Stimulated activated CD8-positive, alpha-beta memory T cell treated with anti-CD3 and anti-CD28 coated beads, Interleukin-2, amount 100 ng/mL, for 48 hours (primary cell): ENCODE results near the gene ATP1B3.
"Not testable (repeated sequence)": the region's sequence is repeated elsewhere in the genome, so short reads cannot be mapped to it uniquely, and the experiment has no call there.

Experiments used
- DNase-seq, 2 donors: peaks; one replicate each; pipeline ENCODE4 v3.0.0-alpha.2; 2020; ENCODE audit warnings: low read depth in 2 of 2

Gene ATP1B3

DNA sequence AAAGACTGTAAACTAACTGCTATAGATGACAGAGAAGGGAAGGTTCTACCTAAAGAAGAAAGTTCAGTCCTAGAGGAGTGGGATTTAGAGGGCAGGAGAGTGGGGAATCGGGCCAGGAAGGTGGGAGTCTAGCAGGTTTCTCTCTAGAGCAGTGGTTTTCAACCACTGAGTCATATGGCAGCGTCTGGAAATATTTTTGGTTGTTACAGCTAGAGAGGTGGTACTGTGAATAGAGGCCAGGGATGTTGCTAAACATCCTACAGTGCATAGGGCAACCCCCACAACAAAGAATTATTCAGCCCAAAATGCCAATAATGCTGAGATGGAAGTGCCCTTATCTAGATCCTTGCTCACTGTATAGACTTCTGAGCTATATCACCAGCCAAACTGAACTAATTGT, 28.7 kb downstream of the ATP1B3 start:
- no peak for DNase-seq

DNA sequence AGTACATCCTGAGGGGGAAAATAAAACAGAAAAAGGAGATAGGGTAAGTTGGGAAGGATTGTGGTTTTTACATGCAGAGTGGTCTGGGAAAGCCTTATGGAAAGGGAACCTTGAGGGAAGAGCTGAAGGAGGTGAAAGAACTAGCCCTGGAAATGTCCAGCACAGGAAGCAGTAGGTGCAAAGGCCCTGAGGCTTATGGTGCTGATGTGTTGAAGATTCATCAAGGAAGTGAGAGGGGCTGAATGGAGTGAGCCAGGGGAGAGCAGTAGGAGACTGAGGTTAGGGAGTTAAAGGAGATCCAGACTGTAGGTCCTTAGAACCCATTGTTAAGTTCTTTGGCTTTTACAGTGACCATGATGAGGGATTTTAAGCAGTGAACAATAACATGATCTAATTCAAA, 33.0 kb downstream of the ATP1B3 start:
- no peak for DNase-seq

DNA sequence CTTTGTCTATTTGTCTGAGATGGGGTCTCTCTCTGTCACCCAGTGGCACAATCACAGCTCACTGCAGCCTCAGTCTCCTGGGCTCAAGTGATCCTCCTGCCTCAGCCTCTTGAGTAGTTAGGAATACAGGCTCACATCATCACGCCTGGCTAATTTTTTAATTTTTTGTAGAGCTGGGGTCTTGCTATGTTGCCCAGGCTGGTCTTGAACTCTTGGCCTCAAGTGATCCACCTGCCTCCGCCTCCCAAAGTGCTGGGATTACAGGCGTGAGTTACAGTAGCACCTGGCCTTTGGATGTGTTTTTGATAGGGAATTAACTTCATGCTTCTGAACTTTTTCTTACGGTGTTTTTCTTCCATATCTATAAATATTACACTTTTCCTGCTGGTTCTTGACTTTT, 33.5 kb downstream of the ATP1B3 start:
- DNase-seq = not testable (repeated sequence)

DNA sequence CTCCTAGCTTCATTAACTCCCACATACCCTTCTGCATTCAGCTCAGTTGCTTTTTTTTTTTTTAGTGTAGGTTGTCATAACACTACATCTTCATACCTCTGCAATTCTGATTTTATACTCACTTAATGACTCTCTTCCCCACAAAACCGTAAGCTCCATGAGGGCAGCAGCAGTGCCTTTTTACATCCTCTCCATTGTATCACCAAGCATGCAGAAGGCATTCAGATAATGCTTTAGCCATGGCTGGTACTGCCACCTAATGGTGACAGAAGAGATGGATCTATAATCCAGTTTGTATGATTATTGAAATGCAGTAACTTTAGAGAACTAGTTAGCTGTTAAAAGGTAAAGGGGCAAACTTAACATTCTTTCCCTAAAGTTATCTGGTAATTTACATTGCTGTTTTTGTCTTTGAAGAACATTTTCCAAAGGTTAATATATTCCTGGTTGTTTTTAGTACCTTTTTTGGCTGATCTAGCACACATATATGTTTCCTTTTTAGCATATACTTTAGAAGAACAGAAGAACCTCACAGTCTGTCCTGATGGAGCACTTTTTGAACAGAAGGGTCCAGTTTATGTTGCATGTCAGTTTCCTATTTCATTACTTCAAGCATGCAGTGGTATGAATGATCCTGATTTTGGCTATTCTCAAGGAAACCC, 36.8 kb downstream of the ATP1B3 start:
- DNase-seq = no peak

DNA sequence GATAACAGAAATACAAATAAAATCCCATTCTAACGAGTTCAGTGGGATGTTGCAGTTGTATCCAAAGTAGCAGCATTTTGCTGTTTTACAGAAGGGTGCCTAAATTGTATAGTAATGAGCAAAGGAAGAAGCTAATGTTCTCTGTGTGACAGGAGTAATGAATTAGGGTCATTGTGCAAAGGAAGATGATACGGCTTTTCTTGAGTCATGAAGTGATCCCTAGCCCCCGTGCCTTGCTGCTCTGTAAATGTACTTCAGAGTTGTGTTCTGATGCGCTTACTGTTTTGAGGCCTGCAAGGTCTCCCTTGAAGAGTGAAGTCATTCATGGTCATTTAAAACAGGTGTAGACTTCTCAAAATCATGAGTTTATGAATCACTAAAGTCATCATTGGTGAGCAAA, 37.9 kb downstream of the ATP1B3 start:
- DNase-seq = no peak

DNA sequence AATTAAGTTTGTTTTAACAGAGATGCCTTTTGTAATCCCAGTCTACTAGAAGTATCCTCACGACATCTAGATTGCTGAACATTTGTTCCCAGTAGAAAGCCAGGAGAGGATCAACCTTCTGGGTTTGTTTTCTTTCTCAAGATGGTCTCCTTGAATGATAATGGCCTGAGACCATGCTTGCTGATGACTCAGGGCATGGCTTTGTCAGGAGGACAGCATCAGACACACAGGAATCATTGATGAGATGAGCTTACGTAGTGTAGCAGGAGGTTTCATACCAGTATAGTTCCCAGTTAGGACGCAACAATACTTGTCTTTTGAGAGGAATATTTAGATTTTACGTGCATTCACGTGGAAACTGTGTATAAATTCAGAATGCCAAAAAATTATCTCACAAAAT, 38.6 kb downstream of the ATP1B3 start:
- no peak for DNase-seq

DNA sequence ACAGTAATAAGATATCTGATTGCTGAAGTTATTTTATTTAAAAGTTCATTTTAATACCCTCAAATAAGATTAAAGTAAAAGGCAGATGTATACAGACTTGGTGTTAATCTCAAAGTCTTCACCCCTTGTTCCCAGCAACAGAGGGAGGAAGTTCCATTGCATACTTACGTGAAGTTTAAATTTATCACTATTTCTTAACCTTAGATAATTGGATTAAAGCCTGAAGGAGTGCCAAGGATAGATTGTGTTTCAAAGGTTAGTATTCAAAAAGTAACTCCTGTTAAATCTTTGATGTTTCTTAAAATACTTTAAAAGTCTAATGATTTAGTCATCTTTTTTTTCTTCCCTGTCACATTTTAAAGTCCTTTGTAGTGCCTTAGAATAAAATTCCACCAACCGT, 39.3 kb downstream of the ATP1B3 start:
- DNase-seq = no peak

DNA sequence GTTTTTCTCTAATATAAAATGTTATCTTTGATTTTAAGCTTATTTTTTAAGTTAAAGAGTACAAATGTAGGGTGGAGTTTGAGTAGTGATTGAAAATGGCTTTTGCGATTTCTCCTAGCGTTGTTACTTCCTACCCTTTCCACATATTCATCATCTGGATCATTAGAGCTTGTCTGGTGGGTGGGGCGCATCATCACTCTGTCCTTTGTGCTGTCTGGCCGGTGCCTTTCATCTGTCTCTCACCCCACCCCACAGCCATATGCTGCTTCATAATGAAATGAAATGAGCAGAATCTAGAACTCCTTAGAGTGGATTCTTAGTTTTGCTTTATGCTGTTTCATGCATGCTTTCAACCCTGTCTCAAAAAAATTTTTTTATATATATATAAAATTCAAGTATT, 44.3 kb downstream of the ATP1B3 start:
- DNase-seq = no peak

DNA sequence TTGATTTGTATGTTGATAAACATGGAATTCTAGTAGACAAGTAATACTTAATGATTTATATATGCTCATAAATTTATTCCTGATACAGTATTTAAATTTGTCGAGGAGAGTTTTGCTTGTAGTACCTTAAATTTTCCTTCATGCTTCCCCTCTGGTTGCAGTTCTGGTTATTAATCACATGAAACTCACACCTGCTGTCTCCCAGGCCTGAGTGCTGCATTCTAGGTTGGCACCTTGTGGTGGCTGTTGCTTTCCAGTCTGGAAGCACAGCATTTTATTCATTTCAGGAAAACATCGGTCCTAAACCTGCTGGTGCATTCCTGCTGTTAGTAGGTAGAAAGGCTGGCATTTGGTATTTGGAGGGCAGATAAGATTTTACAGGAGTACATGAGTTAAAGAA, 44.9 kb downstream of the ATP1B3 start:
- DNase-seq = no peak

DNA sequence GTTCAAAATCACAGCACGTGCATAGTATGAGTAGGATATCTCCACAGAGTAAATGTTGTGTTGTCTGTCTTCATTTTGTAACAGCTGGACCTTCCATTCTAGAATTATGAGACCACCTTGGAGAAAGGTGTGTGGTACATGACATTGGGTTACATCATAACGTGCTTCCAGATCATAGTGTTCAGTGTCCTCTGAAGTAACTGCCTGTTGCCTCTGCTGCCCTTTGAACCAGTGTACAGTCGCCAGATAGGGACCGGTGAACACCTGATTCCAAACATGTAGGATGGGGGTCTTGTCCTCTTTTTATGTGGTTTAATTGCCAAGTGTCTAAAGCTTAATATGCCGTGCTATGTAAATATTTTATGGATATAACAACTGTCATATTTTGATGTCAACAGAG, 49.2 kb downstream of the ATP1B3 start:
- not testable (repeated sequence) for DNase-seq

DNA sequence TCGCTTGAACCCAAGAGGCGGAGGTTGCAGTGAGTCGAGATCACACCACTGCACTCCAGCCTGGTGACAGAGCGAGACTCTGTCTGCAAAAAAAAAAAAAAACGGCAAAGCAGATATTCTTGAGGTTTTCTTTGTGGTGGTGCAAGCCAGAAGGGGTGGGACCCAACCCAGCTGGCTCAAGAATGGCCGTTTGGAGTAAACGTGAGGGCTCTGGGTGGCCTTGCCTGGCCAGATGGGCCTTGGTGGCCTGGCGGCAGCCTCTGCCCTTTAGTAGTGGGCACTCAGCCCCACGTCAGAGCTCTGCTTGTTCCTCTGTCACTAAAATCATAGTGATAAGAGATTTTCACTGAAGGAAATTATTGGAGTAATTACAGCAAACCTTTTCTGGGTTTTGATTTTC, 50.5 kb downstream of the ATP1B3 start:
- no peak for DNase-seq

DNA sequence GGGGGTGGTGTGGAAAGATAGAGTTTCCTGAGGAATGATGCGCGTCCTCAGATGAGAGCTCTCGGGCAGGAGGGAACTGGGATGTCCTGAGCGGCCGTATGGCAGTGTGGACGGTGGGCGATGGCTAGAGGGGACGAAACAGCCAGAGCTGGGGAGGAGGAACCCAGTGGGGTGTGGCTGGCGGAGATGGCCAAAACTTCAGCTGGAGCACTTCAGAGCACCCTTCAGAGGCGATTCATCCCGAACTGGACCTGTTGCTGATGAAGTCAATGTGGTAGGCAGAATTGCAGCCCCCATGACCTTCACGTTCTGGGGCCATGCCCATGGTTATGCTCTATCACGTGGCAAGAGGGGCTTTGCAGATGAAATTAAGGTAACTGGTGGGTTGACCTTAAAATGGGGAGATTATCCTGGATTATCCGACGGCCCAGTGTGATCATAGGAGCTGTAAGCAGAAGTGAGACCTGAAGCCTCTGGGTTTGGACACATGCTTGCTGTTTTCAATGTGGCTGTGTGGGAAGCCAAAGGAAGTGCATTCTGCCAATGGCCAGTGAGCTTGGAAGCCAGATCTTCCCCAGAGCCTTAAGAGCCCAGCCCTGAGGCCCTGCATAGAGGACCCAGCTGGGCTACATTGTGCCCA, 52.3 kb downstream of the ATP1B3 start:
- no peak for DNase-seq

DNA sequence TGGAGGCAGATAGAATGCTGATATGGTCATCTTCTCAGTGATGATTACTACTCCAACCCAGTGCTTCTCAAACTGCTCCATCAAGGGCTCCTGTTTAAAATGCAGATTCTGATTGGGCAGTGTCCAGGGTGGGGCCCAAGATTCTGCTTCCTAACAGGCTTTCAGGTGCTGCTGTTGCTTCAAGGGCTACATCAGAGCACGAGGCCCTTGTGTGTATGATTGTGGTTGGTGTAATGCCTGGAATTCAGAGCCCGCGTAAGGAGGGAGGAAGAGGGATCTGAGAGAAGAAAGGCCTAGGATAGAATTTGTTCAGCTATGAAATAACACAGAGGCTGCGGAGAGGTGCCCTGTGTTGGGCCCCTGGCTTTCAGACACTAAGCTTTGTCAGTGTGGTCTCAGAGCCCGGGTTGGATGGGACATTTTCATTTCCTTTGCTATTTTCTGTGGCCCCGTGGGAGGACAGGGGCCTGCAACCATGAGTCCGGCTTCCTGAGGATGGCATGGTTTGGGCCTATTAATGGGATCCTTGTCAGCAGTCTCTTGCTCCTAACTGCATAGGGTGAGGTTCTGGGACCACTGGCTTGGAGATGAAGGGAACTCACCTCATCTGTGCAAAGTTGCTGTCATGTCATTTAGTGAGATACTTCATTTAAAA, 53.0 kb downstream of the ATP1B3 start:
- no peak for DNase-seq

DNA sequence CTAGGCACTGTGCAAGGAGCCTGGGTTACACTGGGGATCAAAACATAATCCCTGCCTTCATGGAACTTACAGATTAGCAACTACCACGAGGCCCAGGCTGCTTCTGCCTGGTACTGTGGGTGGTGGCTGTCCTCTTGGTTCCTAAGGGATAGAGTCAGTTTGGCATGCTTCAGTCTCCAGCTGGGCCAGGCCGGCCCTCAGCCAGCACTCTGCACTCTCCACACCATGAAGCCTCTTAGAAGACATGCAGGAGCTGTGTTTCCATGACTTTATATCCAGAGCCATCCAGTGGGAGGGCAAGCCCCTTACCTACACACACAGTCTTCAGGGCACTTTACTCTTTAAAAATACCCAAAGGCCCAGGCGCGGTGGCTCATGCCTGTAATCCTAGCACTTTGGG, 54.4 kb downstream of the ATP1B3 start:
- DNase-seq = no peak

DNA sequence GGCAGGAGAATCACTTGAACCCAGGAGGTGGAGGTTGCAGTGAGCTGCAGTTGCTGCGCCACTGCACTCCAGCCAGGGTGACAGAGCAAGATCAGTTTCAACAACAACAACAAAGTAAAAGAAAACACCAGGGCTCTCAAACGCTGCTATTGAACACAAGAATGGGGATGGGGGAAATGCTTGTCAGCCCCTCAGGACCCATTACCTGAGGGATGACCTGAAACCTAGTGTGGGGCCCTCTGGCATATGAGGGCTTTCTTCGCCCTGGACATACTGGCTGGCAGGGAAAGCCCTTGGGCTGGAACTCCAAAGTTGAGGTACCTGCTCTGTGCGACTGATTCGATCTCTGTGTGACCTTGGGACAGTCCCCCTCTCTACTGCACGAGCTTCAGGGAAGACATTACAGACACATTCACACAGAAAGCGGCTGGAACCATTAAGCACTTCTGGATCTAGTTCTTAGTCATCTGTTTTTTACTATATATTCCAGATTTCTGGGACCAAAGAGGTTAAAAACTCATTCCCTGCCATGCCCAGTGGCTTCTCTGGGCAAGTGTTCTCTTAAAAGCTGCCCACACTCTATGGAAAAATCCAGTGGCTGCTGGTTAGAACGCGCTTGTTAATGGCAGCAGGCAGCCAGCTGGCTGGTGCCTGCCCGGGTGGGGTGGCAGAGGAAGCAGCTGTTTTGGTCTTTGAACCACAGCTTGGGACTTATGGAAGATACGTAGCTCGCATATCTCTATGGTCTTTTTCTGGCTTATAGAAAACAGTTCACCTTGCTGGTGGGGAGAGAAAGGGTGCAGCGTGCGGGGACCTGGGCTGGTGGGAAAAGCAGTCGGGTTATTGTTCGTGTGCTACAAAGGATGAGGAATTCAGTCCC, 57.2 kb downstream of the ATP1B3 start:
- DNase-seq = no peak

DNA sequence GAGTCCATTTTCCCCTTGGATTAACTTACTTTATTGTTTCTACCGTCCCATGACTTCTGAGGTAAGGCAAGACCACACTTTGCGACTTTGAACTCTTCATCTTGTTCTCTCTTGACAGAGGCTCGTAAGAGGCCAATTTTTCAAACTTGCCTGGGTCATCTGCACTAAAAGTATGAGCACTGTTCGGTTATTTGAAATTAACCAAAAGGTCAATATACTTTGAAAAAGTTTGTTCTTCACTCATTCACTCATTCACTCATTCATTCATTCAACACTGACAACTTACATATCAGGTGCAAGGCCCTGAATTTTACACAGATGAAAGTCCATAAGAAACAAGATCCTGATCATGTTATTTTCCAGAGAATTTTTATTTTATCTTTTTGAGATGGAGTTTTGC, 57.9 kb downstream of the ATP1B3 start:
- no peak for DNase-seq

DNA sequence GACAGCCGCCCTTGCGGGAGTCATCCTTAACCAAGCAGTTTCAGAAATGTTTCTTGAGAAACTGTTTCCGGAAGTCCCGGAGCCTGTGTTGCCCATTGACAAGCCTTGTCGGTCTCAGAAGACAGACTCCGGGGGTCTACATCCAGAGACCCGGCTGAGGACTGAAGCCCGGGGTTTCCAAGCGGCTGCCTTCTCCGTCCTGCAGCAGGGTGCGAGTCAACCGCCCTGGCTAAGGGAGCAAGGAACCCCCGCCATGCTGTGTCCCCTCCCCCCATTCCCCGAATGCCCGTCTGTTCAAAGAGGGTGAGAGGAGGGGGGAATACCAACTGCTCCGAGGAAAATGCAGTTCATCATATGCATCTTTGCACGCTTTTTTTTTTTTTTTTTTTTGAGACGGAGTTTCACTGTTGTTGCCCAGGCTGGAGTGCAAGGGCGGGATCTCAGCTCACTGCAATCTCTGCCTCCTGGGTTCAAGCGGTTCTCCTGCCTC, 61.6 kb downstream of the ATP1B3 start:
- DNase-seq = no peak

DNA sequence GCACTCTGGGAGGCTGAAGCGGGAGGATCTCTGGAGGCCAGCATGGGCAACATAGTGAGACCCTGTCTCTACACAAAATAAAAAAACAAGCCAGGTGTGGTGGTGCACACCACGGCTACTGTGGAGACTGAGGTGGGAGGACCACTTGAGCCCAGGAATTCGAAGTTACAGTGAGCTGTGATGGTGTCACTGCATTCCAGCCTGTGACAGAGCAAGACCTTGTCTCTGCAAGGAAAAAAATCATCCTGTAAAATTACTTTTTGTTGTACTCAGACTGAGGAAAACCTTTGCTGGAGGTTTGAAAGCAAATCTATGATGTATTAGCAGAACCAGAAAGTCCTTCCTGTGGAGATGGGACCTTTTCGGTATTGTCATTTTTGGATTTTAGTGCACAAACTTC, 63.3 kb downstream of the ATP1B3 start:
- no peak for DNase-seq

DNA sequence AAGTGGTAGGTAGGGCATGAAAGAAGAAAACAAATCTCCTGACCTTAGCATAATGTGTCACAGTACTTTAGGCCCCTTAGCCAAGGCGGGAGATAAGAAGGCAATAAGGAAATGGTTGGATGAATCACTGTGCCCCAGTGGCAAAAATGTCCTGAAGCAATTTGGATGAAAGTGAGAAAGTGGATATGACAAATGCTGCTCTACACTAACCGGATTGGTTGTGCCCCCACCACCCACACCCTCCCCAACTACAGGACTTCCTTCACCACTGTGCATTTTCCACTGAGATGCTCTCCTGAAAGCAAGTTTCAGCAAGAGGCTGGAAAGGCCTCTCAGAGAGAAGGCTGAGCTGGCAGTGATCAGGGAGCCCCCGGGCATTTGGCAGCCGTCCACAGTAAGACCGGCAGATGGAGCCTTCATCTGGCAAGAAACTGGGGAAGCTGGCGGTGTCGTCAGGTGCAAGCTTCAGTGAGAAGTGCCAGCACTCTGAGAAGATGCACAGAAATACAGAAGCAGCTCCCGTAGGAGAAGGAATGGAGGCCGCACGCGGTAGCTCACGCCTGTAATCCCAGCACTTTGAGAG, 63.8 kb downstream of the ATP1B3 start:
- DNase-seq = peak; percentile 23 to 42

DNA sequence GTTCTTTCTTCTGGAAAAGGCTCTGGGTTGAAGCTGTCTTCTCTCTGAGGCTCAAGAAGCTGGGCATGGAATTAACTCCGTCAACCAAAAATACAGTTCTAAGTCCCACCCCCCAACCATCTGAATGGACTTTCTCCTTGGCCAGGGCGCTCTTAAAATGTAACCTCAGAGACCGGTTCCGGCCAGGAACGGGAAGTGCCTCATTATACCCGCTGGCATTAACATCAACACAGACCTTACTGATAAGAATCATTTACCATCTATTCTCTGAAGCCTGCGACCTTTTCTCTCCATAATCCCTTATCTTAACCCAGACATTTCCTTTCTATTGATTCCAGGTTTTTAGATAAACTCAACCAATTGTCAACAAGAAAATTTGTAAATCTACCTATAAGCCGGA, 64.7 kb downstream of the ATP1B3 start:
- DNase-seq = no peak

DNA sequence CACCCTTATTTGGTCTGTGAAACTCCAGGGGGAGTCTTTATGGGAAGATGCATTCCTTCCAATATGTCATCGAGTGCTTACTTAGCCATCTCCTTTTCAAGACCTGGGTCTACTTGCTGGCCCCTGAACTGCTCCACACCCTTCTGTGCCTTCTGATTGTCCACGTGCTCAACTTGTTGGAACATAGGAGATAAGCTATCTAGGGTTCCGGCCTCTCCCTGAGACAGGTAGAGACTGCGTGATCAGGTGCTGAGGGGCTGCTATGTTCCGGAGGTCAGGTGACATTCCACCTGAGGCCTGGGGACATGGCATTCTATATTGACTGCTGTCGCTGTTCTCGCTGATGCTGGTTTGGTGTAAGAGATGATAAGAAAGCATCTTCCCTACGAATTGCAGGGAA, 65.6 kb downstream of the ATP1B3 start:
- no peak for DNase-seq
